ENCODE results near the gene SCRN1. TPM values are rescaled to one million over a fixed set of nuclear protein-coding genes. Genes with fewer than 3 reads are reported as not detected.
A peak's percentile ranks its signal among the peaks of the same experiment; 100 is the strongest.

Gene SCRN1
- total RNA-seq, 6 experiments from 2014 or later: 137 to 168 (median 145) TPM

- H3K9me3 Mint-ChIP-seq: no peaks in the 10 kb centered on the region
- no peak overlapping the region for H3K4me3 Mint-ChIP-seq
- no peak overlapping the region for H3K27ac Mint-ChIP-seq
- DNase-seq: no peak
- H3K36me3 Mint-ChIP-seq (ENCODE audit: low read depth): peaks cover 21% of the 10 kb centered on the region
- H3K4me1 Mint-ChIP-seq (ENCODE audit: low read depth): peaks cover 51% of the 10 kb centered on the region
- H3K27me3 Mint-ChIP-seq (ENCODE audit: insufficient read depth): peaks cover 2% of the 10 kb centered on the region; the same call in 1 of the 2 replicates
- no peak for TF ChIP-seq CTCF (IDR thresholded peaks at IDR 0.05)
These were observed 17.3 kb downstream of the SCRN1 start for GRCh38 chr7:29972315-29972669.

- TF ChIP-seq CTCF (IDR thresholded peaks at IDR 0.05): no peak
- H3K27me3 Mint-ChIP-seq (ENCODE audit: insufficient read depth): peaks cover 2% of the 10 kb centered on the region; the same call in 1 of the 2 replicates
- peaks cover 48% of the 10 kb centered on the region for H3K4me1 Mint-ChIP-seq (ENCODE audit: low read depth)
- DNase-seq: no peak
- H3K9me3 Mint-ChIP-seq: no peaks in the 10 kb centered on the region
- peaks cover 21% of the 10 kb centered on the region for H3K36me3 Mint-ChIP-seq (ENCODE audit: low read depth)
- H3K4me3 Mint-ChIP-seq: no peak overlapping the region
- H3K27ac Mint-ChIP-seq: no peak overlapping the region
These were observed 17.9 kb downstream of the SCRN1 start for GRCh38 chr7:29971566-29972314.

- peaks cover 2% of the 10 kb centered on the region; the same call in 1 of the 2 replicates for H3K27me3 Mint-ChIP-seq (ENCODE audit: insufficient read depth)
- peaks cover 41% of the 10 kb centered on the region for H3K4me1 Mint-ChIP-seq (ENCODE audit: low read depth)
- H3K4me3 Mint-ChIP-seq: peak overlapping the region; percentile 5; the same call in 1 of the 2 replicates
- peak overlapping the region; percentile 60 for H3K27ac Mint-ChIP-seq
- TF ChIP-seq CTCF (IDR thresholded peaks at IDR 0.05): no peak
- peaks cover 31% of the 10 kb centered on the region for H3K36me3 Mint-ChIP-seq (ENCODE audit: low read depth)
- no peak for DNase-seq
- no peaks in the 10 kb centered on the region for H3K9me3 Mint-ChIP-seq
These were observed 19.4 kb downstream of the SCRN1 start for GRCh38 chr7:29970158-29970557.

GRCh38 chr7:29969738-29970137 lies 19.9 kb downstream of the SCRN1 start:
- peak overlapping the region; percentile 25; the same call in 1 of the 2 replicates for H3K4me3 Mint-ChIP-seq
- no peak for TF ChIP-seq CTCF (IDR thresholded peaks at IDR 0.05)
- peaks cover 2% of the 10 kb centered on the region; the same call in 1 of the 2 replicates for H3K27me3 Mint-ChIP-seq (ENCODE audit: insufficient read depth)
- H3K27ac Mint-ChIP-seq: peak overlapping the region; percentile 60
- no peaks in the 10 kb centered on the region for H3K9me3 Mint-ChIP-seq
- peaks cover 33% of the 10 kb centered on the region for H3K36me3 Mint-ChIP-seq (ENCODE audit: low read depth)
- peaks cover 41% of the 10 kb centered on the region for H3K4me1 Mint-ChIP-seq (ENCODE audit: low read depth)
- no peak for DNase-seq

- Mint-ChIP-seq H3K4me3 (peak overlapping the region; percentile 73), H3K27ac (peak overlapping the region; percentile 80), H3K9me3 (no peaks in the 10 kb centered on the region), H3K4me1 (ENCODE audit: low read depth) (peaks cover 41% of the 10 kb centered on the region), H3K36me3 (ENCODE audit: low read depth) (peaks cover 33% of the 10 kb centered on the region), H3K27me3 (ENCODE audit: insufficient read depth) (peaks cover 2% of the 10 kb centered on the region; the same call in 1 of the 2 replicates)
- peak; percentile 40 for DNase-seq
- TF ChIP-seq CTCF (IDR thresholded peaks at IDR 0.05): no peak
These were observed 20.8 kb downstream of the SCRN1 start for GRCh38 chr7:29968683-29969395.
